GM18511 (cell line): ENCODE measurements around the gene TTLL8.

Source experiments
- ATAC-seq: cut with Tn5 transposase; IDR thresholded peaks from one replicate; pipeline ENCODE4 v1.9.1; 2021; ENCODE audit warnings: mild to moderate bottlenecking, moderate library complexity; ENCODE audit not compliant: unreplicated experiment

TTLL8 gene

DNA sequence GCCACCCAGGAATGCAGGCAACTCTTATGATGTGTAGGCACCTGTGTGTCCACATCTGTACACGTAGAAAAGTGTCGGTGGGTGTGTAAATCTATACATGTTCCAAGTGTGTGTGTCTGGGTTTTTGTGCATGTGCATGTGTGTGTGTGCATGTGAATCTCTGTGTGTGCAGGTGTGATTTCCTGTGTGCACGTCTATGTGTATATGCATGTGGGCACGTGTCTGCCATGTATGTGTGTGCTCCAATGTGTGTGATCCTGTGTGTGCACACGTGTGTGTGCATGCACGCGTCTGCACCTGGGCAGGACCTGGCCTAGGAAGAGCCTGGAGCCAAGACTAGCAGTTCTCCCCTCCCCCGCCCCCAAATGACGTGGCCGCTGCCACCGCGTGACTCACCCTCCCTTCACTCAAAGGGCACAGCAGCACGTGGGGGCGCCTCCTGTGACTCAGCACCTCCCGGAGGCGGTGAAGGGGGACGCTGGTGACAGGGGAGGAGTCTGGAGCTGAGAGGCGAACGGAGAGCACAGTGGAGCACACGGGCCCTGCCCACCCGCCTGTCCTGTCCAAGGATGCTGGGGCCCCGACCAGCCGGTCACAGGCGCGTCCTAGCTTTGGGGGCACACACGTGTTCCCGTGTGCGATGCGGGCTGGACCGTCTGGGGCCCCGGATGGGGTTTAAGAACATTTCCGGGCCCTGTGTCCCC is 87.4 kb downstream of the TTLL8 start:
- ATAC-seq, result peak; percentile 81

DNA sequence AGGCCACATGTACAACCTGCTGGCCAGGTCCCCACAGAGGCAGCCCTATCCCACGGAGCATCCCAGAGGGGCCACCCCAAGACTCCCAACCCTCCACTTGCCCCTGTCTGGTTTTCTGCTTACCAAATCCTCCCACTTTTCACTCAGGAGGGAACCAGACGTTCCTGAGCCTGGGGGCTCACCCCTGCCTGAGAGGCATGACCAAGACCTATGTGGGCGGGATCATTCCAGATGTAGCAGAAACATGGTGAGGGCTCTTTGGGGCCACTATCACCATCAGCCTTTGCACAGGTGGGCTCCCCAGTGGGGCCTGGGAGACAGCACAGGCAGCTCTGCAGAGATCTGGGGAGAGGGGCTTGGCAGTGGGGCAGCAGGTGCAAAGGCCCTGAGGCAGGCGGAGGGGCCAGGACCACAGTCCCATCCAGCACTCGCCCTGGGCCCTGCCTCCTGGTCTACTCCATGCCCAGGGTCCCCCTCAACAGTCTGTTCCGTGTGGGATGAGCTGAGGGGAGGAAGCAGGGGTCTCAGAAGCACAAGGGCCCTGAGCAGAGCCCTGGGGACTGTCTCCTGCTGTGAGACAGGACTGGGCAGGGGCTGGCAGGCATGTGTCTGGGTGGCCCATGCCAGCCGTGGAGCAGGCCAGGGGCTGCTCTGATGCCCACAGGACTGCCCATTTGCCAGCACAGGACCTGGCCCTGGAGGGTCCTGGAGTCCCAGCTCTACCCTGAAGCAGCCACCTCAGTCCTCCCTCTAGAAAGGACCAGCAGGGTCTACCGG is 88.2 kb downstream of the TTLL8 start:
- no peak for ATAC-seq

DNA sequence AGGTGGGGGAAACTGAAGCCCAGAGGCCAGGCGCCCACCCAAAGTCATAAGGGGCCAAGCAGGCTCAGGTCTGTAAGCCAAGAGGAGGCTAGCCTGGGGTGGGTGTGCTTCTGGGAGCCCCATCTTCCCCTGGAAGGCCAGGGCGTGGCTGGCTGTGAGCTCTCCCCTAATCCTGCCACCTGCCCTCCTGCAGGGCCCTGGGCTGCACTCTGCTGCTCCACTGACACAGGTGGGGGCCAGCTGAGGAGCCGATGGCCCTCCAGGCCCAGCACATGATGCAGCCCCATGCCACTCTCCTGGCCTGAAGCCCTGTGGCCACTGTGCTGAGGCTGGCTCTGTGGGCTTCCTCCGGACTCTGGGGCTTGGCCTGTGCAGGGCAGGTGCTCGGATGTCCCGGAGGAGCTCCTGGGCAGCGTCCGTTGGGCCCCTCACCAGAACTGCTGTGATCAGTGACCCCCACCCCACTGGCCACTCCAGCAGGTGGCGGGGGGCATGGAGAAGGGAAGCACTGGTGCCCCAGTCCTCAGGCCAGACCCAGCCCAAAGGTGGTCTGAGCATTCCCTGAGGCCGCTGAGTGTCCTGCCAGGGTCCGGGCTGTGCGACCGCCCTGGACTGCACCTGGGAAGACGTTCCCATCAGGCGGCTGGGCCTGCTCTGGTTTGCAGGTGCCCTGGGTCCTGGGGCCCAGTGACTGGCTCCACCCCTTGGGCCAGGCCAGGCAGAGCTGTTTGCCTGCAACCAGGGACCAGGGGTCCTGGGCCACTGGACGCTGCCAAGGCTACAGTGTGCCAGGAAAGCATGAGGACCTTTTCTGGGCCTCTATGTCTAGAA is 89.1 kb downstream of the TTLL8 start:
- ATAC-seq, result no peak
